Thyroid gland (tissue), 4 donors: ENCODE data around the gene GPC5. TPM values are rescaled to one million over a fixed set of nuclear protein-coding genes. Genes with fewer than 3 reads are reported as not detected.
"Not testable (repeated sequence)": the region's sequence is repeated elsewhere in the genome, so short reads cannot be mapped to it uniquely, and the experiment has no call there.

Experiments
- DNase-seq, 2 donors: peaks; one replicate each; pipeline ENCODE4 v3.0.0-alpha.2; 2019
- H3K27ac ChIP-seq, 3 donors: fragments of 200-600 bp; sonication (generic); 1 replicate in 2 of 3; 2 replicates in 1 of 3; pipeline ENCODE4 v1.5.1; 2016 to 2019; ENCODE audit warnings: mild to moderate bottlenecking in 1 of 3, moderate library complexity in 1 of 3
- H3K27me3 ChIP-seq: fragments of 200-600 bp; sonication (generic); one replicate; pipeline ENCODE4 v1.5.1; 2019
- H3K36me3 ChIP-seq, 2 donors: fragments of 200-600 bp; sonication (generic); one replicate each; pipeline ENCODE4 v1.5.1; 2016 to 2019
- H3K4me1 ChIP-seq, 2 donors: fragments of 200-600 bp; sonication (generic); one replicate each; pipeline ENCODE4 v1.5.1; 2017 to 2019
- H3K4me3 ChIP-seq, 3 donors: fragments of 200-600 bp; sonication (generic); replicated peaks in 1 of 3; 1 replicate in 2 of 3; 2 replicates in 1 of 3; pipeline ENCODE4 v1.5.1; 2016; ENCODE audit warnings: mild to moderate bottlenecking in 1 of 3
- H3K9me3 ChIP-seq: fragments of 200-600 bp; sonication (generic); one replicate; pipeline ENCODE4 v1.5.1; 2017
- CTCF ChIP-seq, 6 experiments: fragments of 200-600 bp in 3 of 6; fragments of 450-650 bp in 3 of 6; sonication (generic) in 3 of 6; IDR thresholded peaks; one replicate each; pipeline ENCODE4 v1.5.1; 2016 to 2019; ENCODE audit warnings: antibody characterized with exemption in 6 of 6, mild to moderate bottlenecking in 2 of 6, inconsistent platforms in 1 of 6, moderate library complexity in 1 of 6
- POLR2A ChIP-seq, 2 donors: fragments of 450-650 bp; IDR thresholded peaks; one replicate each; pipeline ENCODE4 v1.6.1; 2017; ENCODE audit warnings: antibody characterized with exemption in 2 of 2, mild to moderate bottlenecking in 2 of 2, moderate library complexity in 1 of 2
- WGBS, 2 donors: methylation state at CpG; one replicate each; pipeline ENCODE4 v1.1.5; 2017; 5-methylcytosine and 5-hydroxymethylcytosine counted together
- intact Hi-C: fragments of 100-400 bp; cut with DNase I; formaldehyde crosslinking; loops from one replicate; pipeline ENCODE4 v1.15.1; 2023
- total RNA-seq, 4 donors: library from RNA; depleted of rRNA; stranded (reverse); fragments of >200 nt; gene quantifications; one replicate each; pipeline ENCODE4 v1.2.3, GENCODE V29; 2016

The GPC5 gene
- total RNA-seq, 4 donors from 2014 or later = 0.67 to 2.3 (median 1.3) TPM

GRCh38 chr13:91882918-91883317 lies 484.5 kb downstream of the GPC5 start:
- no peaks in the 10 kb centered on the region for H3K27me3 ChIP-seq
- no peak overlapping the region for H3K4me3 ChIP-seq
- no peaks in the 10 kb centered on the region for H3K4me1 ChIP-seq
- no peak for TF ChIP-seq CTCF (IDR thresholded peaks at IDR 0.05)
- TF ChIP-seq POLR2A (IDR thresholded peaks at IDR 0.05) = no peak
- DNase-seq = no peak
- no peak overlapping the region for H3K27ac ChIP-seq
- intact Hi-C loops = no loop called here
- H3K36me3 ChIP-seq = no peaks in the 10 kb centered on the region
- H3K9me3 ChIP-seq = no peaks in the 10 kb centered on the region

- TF ChIP-seq POLR2A (IDR thresholded peaks at IDR 0.05) = no peak
- Histone ChIP-seq H3K27me3 (no peaks in the 10 kb centered on the region), H3K4me1 (no peaks in the 10 kb centered on the region), H3K9me3 (no peaks in the 10 kb centered on the region), H3K36me3 (no peaks in the 10 kb centered on the region), H3K27ac (no peak overlapping the region), H3K4me3 (no peak overlapping the region)
- WGBS, 2 donors = 90% methylated on average over 2 of the region's 2 CpGs
- DNase-seq = no peak
- intact Hi-C loops = no loop called here
These were observed 491.2 kb downstream of the GPC5 start for GRCh38 chr13:91889641-91890040.

GRCh38 chr13:91891141-91891540 lies 492.7 kb downstream of the GPC5 start:
- Histone ChIP-seq H3K4me3 (no peak overlapping the region), H3K4me1 (no peaks in the 10 kb centered on the region), H3K36me3 (no peaks in the 10 kb centered on the region), H3K27me3 (no peaks in the 10 kb centered on the region), H3K9me3 (no peaks in the 10 kb centered on the region), H3K27ac (no peak overlapping the region)
- 76 to 86% methylated on average over 3 of the region's 3 CpGs for WGBS, 2 donors
- no peak for DNase-seq
- TF ChIP-seq CTCF (IDR thresholded peaks at IDR 0.05) (no peak), POLR2A (IDR thresholded peaks at IDR 0.05) (no peak)
- intact Hi-C loops = no loop called here

GRCh38 chr13:91893040-91893439 lies 494.6 kb downstream of the GPC5 start:
- H3K36me3 ChIP-seq = no peaks in the 10 kb centered on the region
- no peaks in the 10 kb centered on the region for H3K27me3 ChIP-seq
- TF ChIP-seq CTCF (IDR thresholded peaks at IDR 0.05) (no peak), POLR2A (IDR thresholded peaks at IDR 0.05) (no peak)
- no peaks in the 10 kb centered on the region for H3K4me1 ChIP-seq
- no peak overlapping the region for H3K4me3 ChIP-seq
- no peak overlapping the region for H3K27ac ChIP-seq
- 96 to 98% methylated on average over 2 of the region's 2 CpGs for WGBS, 2 donors
- intact Hi-C loops = no loop called here
- DNase-seq = no peak
- H3K9me3 ChIP-seq = no peaks in the 10 kb centered on the region

GRCh38 chr13:91894316-91894715 lies 495.9 kb downstream of the GPC5 start:
- Histone ChIP-seq H3K4me3 (no peak overlapping the region), H3K27me3 (no peaks in the 10 kb centered on the region), H3K4me1 (no peaks in the 10 kb centered on the region), H3K27ac (no peak overlapping the region), H3K36me3 (no peaks in the 10 kb centered on the region), H3K9me3 (no peaks in the 10 kb centered on the region)
- intact Hi-C loops = no loop called here
- 13 to 17% methylated on average over 2 of the region's 2 CpGs for WGBS, 2 donors
- TF ChIP-seq CTCF (IDR thresholded peaks at IDR 0.05) (no peak), POLR2A (IDR thresholded peaks at IDR 0.05) (no peak)
- DNase-seq = no peak

- H3K27ac ChIP-seq = no peak overlapping the region
- H3K4me3 ChIP-seq = no peak overlapping the region
- DNase-seq = no peak
- no peaks in the 10 kb centered on the region for H3K9me3 ChIP-seq
- 76 to 81% methylated on average over 5 of the region's 5 CpGs for WGBS, 2 donors
- no peaks in the 10 kb centered on the region for H3K27me3 ChIP-seq
- no peak for TF ChIP-seq CTCF (IDR thresholded peaks at IDR 0.05)
- TF ChIP-seq POLR2A (IDR thresholded peaks at IDR 0.05) = no peak
- H3K36me3 ChIP-seq = no peaks in the 10 kb centered on the region
- H3K4me1 ChIP-seq = no peaks in the 10 kb centered on the region
- intact Hi-C loops = no loop called here
These were observed 498.1 kb downstream of the GPC5 start for GRCh38 chr13:91896547-91896946.

- intact Hi-C loops, H3K4me1 ChIP-seq, DNase-seq, H3K36me3 ChIP-seq, H3K27me3 ChIP-seq, H3K27ac ChIP-seq, H3K4me3 ChIP-seq, H3K9me3 ChIP-seq: not testable (repeated sequence)
These were observed 500.6 kb downstream of the GPC5 start for GRCh38 chr13:91898986-91899385.
